HG03039 (cell line): ENCODE results near the gene MUC15.

Experiments
- ATAC-seq: cut with Tn5 transposase; IDR thresholded peaks from one replicate; pipeline ENCODE4 v1.9.1; 2021; ENCODE audit warnings: mild to moderate bottlenecking, moderate library complexity; ENCODE audit not compliant: unreplicated experiment

The MUC15 gene

DNA sequence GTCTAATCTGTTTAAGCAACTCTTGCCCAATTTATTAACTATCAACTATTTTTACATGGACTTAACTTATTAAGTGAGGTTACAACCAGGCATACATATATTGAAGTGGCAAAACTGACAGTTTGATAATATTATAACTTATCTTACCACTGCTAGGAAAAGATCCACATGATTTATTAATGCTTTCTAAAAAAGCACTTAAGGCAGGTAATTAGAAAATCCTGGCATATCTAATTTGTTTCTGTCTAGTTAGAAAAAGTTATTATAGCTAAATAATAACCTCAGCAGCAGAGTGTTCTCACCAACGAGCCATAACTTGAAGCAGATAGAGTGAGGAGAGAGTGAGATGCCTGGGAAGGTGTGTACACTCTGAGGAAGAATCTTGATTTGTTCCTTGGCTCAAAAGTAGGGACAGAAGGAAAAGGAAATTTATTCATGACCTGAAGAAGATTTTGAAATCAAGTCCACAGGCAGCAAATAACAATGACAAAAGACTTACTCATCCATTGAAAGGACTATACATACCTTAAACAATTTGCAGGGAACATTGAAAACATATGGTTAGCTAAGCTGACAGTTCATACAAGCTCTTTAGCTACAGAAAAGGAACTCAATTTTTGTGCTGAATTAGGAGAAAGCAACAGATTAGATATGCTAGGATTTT, 7.1 kb upstream of the MUC15 start:
- ATAC-seq, result no peak

DNA sequence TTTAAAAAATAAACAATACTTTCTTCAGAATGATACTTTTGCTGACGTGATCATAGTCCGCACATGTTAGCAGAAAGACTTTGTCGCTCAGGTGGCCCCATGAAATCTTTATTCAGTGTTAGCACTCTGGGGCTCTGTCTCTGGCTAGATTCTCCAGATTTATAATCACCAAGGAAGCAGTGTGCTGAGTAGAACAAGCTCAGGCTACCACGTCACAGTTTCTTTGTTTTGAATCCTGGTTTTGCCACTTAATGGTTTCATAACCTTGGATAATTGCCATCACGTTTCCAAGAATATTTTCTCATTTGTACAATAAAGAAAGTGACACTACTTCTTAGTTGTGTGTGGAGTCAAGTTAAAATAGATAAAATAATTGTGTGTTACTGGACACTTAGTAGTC, 3.9 kb upstream of the MUC15 start:
- ATAC-seq, result no peak

DNA sequence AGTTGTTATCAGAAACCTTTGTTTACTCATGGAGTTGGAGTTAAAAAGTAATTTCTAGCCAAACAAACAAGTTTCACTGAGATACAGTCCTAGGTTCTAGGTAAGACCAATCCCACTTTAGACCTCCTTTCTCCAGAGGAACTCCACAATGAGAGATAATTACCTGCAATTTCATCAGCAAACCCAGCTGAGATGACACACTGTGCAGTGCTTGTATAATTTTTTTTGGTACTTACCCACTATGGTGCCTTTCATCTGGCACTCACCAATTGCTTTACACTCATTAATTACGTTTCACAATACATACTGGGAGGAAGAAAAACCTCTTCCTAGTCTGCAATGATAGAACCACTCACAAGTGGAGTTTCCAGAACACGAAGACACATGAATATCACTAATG, 1.8 kb upstream of the MUC15 start:
- ATAC-seq, result no peak

GRCh38 chr11:26572770-26573402, 823 bp upstream of the MUC15 start:
- ATAC-seq, result no peak

DNA sequence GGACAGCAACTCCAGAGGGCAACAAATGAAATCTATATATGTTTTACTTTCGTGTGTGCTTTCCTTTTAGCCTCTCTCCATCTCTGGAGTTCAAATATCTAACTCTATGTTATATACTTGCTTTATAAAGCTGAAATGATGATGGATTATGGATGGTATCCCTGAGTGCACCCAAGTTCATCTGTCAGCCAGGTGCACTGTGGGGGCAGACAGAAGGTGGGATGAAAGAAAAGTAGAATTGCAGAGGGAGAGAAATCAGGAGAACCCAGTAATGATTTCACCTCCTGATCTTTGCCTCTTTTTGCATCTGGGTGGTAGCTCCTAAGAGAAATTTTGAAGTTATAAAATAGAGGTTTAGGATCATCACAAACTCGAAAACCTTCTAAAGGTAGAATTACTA, 2.4 kb downstream of the MUC15 start:
- no peak for ATAC-seq

GRCh38 chr11:26558190-26558589, 13.9 kb downstream of the MUC15 start:
- no peak for ATAC-seq

DNA sequence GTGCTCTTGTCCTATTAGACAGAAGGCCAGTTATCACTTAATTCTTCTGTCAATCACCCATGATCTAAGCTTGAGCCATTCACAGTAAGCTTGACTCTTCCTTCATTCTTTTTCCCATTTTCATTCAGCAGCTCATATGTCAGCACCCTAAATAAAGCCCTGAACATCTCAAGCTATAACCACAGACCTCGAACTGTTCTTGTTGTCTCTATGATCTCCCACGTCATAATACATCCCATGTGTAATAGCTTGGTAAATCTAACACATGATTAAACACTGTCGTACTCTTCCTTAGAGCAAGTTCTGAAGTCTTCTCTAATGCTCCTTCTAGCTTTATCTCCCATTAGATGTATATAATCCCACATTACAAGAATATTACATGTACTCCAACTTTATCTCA, 14.4 kb downstream of the MUC15 start:
- ATAC-seq, result no peak

DNA sequence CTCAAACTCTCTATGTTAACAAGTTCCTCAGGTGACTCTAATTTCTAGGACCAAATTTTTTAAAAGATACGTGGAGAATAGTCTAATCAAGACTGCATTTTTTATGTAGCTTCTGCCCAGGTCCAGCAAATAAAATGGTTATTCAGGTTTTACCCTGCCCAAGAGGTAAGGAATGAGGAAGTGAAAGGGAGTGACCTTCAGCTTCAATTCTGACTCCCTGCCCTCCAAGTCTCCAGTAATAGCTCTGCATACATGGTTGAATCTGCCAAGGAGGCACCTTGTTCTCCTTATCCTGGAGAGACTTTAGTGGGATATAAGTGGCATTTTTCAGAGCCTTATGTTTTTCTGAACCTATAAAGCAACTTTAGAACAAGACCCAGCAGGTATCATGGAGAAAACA, 15.5 kb downstream of the MUC15 start:
- no peak for ATAC-seq

DNA sequence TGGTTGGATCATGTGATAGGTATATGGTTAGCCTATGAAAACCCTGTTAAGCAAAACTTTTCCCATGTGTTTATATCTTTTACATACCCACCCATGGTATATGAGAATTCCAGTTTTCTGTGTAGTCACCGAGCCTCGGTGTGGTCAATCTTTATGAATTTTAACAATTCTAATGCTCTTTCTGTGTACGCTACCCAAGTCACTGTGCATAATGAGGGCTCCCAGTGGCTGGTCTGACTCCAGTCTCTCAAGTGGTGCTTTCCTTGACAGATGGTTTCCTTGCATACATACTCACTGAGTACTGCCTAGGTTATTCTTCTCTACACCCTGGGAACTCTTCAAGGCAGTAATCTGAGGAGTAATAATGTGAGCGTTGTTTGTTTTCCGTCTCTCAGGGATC, 17.6 kb downstream of the MUC15 start:
- ATAC-seq, result no peak

- ATAC-seq, result no peak
Measured at GRCh38 chr11:26553182-26553581, 18.9 kb downstream of the MUC15 start.

- ATAC-seq, result no peak
Measured at GRCh38 chr11:26551186-26551801, 20.8 kb downstream of the MUC15 start.

GRCh38 chr11:26550022-26550421, 22.0 kb downstream of the MUC15 start:
- ATAC-seq, result no peak

GRCh38 chr11:26549176-26549575, 22.9 kb downstream of the MUC15 start:
- no peak for ATAC-seq

GRCh38 chr11:26541870-26542269, 30.2 kb downstream of the MUC15 start:
- ATAC-seq, result no peak

- ATAC-seq, result no peak
Measured at GRCh38 chr11:26539517-26539916, 32.5 kb downstream of the MUC15 start.

- ATAC-seq, result no peak
Measured at GRCh38 chr11:26537341-26537740, 34.7 kb downstream of the MUC15 start.

GRCh38 chr11:26527685-26528084, 44.4 kb downstream of the MUC15 start:
- no peak for ATAC-seq

- no peak for ATAC-seq
Measured at GRCh38 chr11:26522912-26523610, 49.0 kb downstream of the MUC15 start.

DNA sequence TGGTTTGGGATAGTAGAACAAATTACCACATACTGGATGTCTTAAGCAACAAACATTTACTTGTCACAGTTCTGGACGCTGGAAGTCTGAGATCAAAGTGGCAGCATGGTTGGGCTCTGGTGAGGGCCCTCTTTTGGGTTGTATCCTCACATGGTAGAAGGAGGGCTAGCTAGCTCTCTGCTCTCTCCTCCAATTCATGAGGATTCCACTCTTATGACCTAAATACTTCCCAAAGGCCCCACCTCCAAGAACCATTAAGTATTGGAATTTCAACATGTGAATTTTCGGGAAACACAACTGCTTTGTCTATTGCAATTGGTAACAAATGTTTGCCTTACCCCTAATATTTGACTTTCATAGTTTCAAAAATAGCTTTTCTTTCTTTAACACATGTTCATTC, 52.6 kb downstream of the MUC15 start:
- no peak for ATAC-seq

GRCh38 chr11:26512196-26512595, 59.9 kb downstream of the MUC15 start:
- no peak for ATAC-seq

DNA sequence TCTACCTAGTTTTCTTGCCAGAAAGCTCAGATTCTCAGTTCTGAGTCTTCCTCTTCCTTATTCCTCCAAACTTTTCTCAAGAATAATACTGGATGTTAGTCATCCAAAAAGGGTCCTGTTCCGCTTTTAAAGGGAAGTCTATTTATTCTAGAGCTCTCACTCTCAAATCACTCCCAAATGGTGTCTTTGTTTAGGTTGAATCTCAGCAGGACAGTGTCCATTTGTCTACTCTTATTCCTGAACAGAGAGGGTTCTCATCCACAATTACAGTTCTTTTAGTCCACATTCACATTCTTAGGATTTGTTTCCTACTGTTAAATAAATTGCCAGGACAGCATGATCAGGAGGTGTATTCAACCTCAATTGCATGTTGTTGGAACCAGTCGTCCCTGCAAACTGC, 61.3 kb downstream of the MUC15 start:
- no peak for ATAC-seq

DNA sequence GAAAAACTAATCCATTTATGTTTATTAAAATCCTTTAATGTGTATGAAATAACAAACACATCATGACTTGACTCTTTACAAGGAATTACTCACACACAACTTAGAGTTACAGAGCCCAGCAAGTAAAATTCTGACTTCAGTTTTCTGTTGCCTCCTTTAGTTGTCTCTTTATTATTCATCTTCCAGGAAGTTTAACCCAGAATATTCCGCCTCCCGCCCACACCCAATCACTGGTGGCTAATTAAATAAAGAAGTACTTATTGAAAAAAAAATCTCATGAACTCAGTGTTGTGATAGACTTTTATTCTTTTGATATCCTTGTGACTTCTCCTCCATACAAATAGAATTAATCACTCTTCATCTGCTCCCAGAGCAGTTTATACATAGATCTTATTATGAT, 61.9 kb downstream of the MUC15 start:
- no peak for ATAC-seq
